Mucosa of rectum (tissue), 2 donors: ENCODE data around the gene ASCL5.

ENCODE experiments used
- H3K27ac ChIP-seq, 2 donors: one replicate each; pipeline ENCODE4 v1.7.0; 2013; ENCODE audit warnings: inconsistent platforms in 2 of 2, low read depth in 2 of 2, low read length in 2 of 2
- H3K27me3 ChIP-seq, 2 donors: one replicate each; pipeline ENCODE4 v1.7.0; 2013; ENCODE audit warnings: low read length in 2 of 2; ENCODE audit not compliant: control insufficient read depth in 2 of 2, insufficient read depth in 2 of 2
- H3K36me3 ChIP-seq, 2 donors: one replicate each; pipeline ENCODE4 v1.7.0; 2013; ENCODE audit warnings: low read length in 2 of 2; ENCODE audit not compliant: control insufficient read depth in 2 of 2, insufficient read depth in 2 of 2
- H3K4me1 ChIP-seq, 2 donors: one replicate each; pipeline ENCODE4 v1.7.0; 2013; ENCODE audit warnings: low read length in 2 of 2, mild to moderate bottlenecking in 1 of 2; ENCODE audit not compliant: control insufficient read depth in 2 of 2, insufficient read depth in 2 of 2
- H3K4me3 ChIP-seq, 2 donors: one replicate each; pipeline ENCODE4 v1.7.0; 2013; ENCODE audit warnings: low read length in 2 of 2
- H3K9ac ChIP-seq, 2 donors: one replicate each; pipeline ENCODE4 v1.7.0; 2013; ENCODE audit warnings: low read length in 2 of 2, low read depth in 1 of 2, mild to moderate bottlenecking in 1 of 2
- H3K9me3 ChIP-seq, 2 donors: one replicate each; pipeline ENCODE4 v1.7.0; 2013; ENCODE audit warnings: low read length in 2 of 2; ENCODE audit not compliant: control insufficient read depth in 2 of 2
- donor health status: healthy.
- donor health status: Normal muscosa, but diverticular disease.

Gene ASCL5

DNA sequence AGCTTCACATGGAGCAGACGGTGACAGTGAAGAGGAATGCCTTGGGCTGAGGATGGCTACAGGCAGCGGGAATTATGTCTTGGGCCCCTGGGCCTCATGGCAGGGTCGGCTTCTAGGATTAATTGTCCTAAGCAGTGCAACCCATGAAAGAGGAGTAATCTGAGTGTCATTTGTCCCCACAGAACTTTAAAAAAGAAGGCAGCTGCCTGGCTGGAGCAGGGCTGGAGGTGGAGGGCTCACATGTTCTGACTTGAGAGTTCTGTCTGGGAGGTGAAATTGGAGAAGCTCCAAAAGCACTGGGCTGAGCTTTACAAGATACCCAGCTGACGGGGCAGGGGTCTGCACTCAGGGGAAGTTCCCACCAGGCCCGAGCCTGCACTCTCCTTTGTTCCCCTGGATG is 37.4 kb downstream of the ASCL5 start:
- H3K27ac ChIP-seq: no peak overlapping the region
- H3K9me3 ChIP-seq: no peaks in the 10 kb centered on the region
- H3K36me3 ChIP-seq: no peaks in the 10 kb centered on the region
- no peaks in the 10 kb centered on the region for H3K4me1 ChIP-seq
- peaks cover 3% of the 10 kb centered on the region in 2 donors for H3K27me3 ChIP-seq
- no peak overlapping the region for H3K9ac ChIP-seq
- H3K4me3 ChIP-seq: no peak overlapping the region

DNA sequence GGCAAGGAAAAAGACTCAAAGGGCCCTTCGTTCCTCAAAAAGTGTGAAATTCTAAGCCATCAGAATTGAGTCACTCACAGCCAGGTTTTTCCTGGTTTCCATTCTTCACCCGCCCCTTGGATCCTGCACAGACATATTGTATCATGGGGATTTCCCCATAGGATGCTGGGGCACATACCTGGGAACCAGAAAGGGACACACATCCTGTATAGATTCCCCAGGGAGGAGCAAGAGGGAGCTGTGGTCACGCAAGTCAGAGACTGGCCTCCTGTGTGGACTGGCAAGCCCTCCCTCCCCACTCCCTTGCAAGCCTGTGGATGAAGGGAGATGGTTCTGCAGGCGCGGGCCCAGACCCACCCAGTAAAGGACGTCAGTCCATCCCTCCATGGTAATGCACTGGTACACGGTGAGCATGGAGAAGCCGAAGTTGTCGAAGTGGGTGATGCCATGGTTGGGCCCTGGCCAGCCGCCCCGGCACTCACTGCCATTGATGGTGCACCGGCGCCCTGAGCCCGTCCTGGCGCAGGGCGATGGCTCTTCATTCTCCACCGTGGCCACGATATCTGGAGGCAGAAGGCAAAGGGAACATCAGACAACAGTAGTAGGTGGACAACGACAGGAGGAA is 38.0 kb downstream of the ASCL5 start:
- H3K9ac ChIP-seq: no peak overlapping the region
- H3K27me3 ChIP-seq: peaks cover 3% of the 10 kb centered on the region in 2 donors
- no peak overlapping the region for H3K27ac ChIP-seq
- H3K4me3 ChIP-seq: no peak overlapping the region
- H3K4me1 ChIP-seq: no peaks in the 10 kb centered on the region
- no peaks in the 10 kb centered on the region for H3K9me3 ChIP-seq
- H3K36me3 ChIP-seq: no peaks in the 10 kb centered on the region

DNA sequence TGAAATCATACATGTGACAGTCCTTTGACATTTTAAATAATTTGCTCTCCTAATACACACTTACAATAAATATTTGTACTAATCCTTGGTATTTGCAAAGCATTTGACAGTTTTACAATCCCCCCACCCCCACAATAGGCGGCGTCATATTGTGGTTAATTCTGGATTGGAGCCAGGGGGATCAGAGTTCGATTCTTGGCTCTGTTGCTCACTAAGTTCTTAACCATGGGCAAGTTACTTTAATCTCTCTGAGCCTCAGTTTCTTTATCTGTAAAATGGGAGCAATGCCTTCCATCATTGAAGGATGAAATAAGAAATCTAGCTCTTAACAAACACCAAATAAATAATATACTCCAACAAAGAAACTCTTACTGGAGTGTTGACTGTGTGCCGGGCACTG is 38.6 kb downstream of the ASCL5 start:
- Histone ChIP-seq H3K27me3 (peaks cover 3% of the 10 kb centered on the region in 2 donors), H3K9me3 (no peaks in the 10 kb centered on the region), H3K27ac (no peak overlapping the region), H3K9ac (no peak overlapping the region), H3K36me3 (no peaks in the 10 kb centered on the region), H3K4me3 (no peak overlapping the region), H3K4me1 (no peaks in the 10 kb centered on the region)

DNA sequence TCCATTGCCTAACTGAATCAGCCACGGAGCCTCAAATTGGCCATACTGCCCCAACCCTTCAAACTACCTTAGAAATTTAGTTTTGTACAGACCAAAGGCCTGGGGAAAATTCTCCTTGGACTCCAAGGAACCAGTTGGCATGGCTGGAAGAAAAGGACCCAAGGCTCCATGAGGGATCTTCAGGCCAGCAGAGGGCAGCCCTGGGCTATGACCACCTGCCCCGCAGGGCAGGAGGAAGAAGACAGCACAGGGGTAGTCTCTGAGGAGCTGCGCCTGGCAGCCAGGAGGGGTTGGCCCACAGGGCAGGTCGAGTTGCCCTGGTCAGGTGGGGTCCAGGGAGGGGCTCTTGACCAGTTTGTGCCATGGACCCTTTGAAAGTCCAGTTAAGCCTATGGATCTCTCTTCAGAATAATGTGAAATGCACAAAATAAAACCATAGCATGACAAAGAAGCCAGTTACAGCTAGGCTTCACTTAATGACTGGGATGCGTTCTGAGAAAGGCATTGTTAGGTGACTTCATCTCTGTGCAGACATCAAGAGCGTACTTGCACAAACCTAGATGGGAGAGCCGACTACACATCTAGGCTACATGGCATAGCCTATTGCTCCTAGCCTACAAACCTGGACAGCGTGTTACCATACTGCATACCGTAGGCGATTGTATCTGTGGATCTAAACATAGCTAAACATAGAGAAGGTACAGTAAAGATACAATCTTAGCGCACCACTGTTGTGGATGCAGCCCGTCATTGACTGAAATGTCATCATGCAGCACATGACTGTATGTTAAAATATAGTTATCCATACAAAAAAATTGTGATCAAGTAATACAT is 40.9 kb downstream of the ASCL5 start:
- Histone ChIP-seq H3K27me3 (peaks cover 3% of the 10 kb centered on the region in 2 donors), H3K4me1 (no peaks in the 10 kb centered on the region), H3K27ac (no peak overlapping the region), H3K36me3 (no peaks in the 10 kb centered on the region), H3K9ac (no peak overlapping the region), H3K4me3 (no peak overlapping the region), H3K9me3 (no peaks in the 10 kb centered on the region)

DNA sequence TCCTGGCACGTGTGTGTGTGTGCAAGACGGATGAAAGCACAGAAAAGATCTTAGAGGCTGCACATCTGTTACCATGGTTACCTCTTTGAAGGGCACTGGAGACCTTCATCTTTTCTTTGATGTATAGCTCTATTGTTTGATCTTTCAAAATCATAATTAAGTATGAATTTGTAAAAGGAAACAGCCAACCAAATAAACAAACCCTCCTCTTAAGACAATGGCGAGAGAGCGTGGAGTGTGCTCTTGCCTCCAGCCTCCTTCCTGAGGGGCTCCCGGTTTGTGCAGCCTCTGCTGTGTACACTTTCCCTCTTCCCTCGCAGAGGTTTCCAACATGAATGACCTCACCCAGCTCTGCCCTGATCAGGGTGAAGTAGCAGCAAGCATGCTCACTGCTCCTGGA is 42.7 kb downstream of the ASCL5 start:
- no peak overlapping the region for H3K27ac ChIP-seq
- no peaks in the 10 kb centered on the region for H3K4me1 ChIP-seq
- no peaks in the 10 kb centered on the region for H3K9me3 ChIP-seq
- no peaks in the 10 kb centered on the region for H3K36me3 ChIP-seq
- no peak overlapping the region for H3K4me3 ChIP-seq
- peaks cover 3% of the 10 kb centered on the region in 2 donors for H3K27me3 ChIP-seq
- H3K9ac ChIP-seq: no peak overlapping the region

DNA sequence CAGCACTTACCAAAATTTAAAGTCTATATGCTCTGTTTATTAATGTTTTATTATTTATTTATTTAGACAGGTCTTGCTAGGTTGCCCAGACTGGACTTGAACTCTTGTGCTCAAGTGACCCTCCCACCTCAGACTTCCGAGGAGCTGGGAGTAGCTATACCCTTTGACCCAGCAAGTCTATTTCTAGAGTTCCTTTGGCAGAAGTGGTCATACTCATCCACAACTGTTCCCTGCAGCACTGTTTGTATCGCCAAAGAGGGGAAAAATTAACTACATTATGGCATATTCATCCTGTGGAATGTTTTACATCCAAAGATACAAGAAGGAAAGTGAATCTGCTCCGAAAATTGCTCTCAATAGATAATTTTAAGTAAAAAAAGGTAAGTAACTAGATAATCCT is 43.2 kb downstream of the ASCL5 start:
- no peak overlapping the region for H3K4me3 ChIP-seq
- peaks cover 3% of the 10 kb centered on the region in 2 donors for H3K27me3 ChIP-seq
- no peaks in the 10 kb centered on the region for H3K4me1 ChIP-seq
- no peaks in the 10 kb centered on the region for H3K36me3 ChIP-seq
- H3K9ac ChIP-seq: no peak overlapping the region
- H3K9me3 ChIP-seq: no peaks in the 10 kb centered on the region
- no peak overlapping the region for H3K27ac ChIP-seq

DNA sequence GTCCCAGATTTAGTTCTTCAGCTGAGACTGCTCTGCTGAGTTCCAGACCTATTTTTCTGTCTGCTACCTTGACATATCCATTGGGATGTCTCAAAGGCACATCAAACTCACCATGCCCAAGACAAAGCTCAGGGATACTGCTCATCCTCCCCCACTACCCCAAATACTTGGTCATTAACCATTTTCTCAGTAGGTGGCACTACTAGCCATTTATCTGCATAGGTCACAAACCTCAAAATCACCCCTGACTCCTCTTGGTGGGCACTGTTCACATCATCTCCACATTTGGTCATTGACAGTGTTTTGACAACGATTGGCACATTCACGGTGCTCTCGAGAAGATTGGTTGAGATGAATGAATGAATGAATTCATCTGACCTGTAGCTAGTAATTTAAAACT is 46.8 kb downstream of the ASCL5 start:
- no peak overlapping the region for H3K27ac ChIP-seq
- no peak overlapping the region for H3K4me3 ChIP-seq
- no peaks in the 10 kb centered on the region for H3K36me3 ChIP-seq
- no peak overlapping the region for H3K9ac ChIP-seq
- H3K9me3 ChIP-seq: no peaks in the 10 kb centered on the region
- H3K27me3 ChIP-seq: peaks cover 0 to 2% of the 10 kb centered on the region in 2 donors
- no peaks in the 10 kb centered on the region for H3K4me1 ChIP-seq

DNA sequence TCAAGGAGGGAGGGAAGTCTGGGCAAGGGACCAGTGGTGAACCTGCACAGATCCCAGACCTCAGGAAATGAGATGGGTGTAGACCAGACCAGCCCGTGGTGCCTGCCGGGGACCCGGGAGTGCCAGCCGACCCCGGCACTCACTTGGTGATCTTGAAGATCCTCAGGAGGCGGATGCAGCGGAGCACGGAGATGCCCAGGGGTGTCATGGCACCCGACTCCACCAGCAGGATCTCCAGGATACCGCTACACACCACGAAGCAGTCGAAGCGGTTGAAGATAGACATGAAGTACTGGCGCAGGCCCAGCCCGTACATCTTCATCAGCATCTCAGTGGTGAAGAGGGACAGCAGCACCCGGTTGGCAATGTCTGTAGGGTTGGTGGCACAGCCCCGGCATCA is 49.2 kb downstream of the ASCL5 start:
- Histone ChIP-seq H3K4me3 (no peak overlapping the region), H3K27me3 (no peaks in the 10 kb centered on the region), H3K9ac (no peak overlapping the region), H3K27ac (no peak overlapping the region), H3K4me1 (no peaks in the 10 kb centered on the region), H3K36me3 (no peaks in the 10 kb centered on the region), H3K9me3 (no peaks in the 10 kb centered on the region)

DNA sequence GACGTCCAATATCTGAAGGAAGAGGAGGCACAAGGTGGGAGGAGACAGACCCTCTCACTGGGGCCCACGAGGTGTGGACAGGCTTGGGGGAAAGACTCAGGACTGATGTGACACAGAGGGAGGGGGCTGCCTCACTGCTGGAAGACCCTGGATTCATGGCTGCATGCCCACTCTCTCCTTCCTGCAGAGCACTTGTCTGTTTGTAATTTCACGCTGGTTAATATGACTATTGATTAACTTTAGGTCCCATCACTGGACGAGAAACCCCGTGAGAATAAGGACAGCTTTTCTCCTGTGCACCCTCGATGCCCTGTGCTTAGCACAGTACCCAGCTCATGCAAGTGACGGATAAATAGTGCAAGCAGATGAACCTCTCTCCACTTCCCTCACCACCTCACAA is 49.9 kb downstream of the ASCL5 start:
- H3K9me3 ChIP-seq: no peaks in the 10 kb centered on the region
- no peak overlapping the region for H3K9ac ChIP-seq
- H3K4me3 ChIP-seq: no peak overlapping the region
- H3K27me3 ChIP-seq: peaks cover 0 to under 1% of the 10 kb centered on the region in 2 donors
- no peak overlapping the region for H3K27ac ChIP-seq
- no peaks in the 10 kb centered on the region for H3K4me1 ChIP-seq
- no peaks in the 10 kb centered on the region for H3K36me3 ChIP-seq

DNA sequence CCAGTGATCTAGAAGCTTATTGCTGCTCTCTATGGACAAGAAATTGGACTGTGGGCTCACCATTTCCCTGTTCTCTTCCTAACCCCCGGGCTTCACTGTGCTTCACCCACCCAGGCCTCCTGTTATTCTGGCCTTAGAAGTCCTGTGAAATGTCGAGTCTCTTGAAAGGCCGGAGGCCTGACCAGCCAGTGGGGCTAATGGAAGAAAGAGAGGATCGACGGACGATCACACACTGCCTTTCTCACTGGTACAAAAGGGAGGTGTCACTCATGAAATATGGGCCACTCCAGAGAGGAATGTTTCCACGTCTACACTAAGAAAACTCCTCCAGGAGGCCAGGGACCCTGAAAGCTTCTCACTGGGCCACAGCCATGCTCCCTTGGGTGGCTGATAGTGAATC is 50.9 kb downstream of the ASCL5 start:
- H3K4me3 ChIP-seq: no peak overlapping the region
- H3K36me3 ChIP-seq: no peaks in the 10 kb centered on the region
- no peaks in the 10 kb centered on the region for H3K9me3 ChIP-seq
- no peak overlapping the region for H3K9ac ChIP-seq
- H3K27me3 ChIP-seq: peaks cover 0 to 3% of the 10 kb centered on the region in 2 donors
- no peak overlapping the region for H3K27ac ChIP-seq
- no peaks in the 10 kb centered on the region for H3K4me1 ChIP-seq
